ENCODE results near the gene RHBDF1.
"Not testable (repeated sequence)": the region's sequence is repeated elsewhere in the genome, so short reads cannot be mapped to it uniquely, and the experiment has no call there.

Gene RHBDF1

GRCh38 chr16:33154-33876 is 39.1 kb downstream of the RHBDF1 start:
- H3K27ac ChIP-seq (ENCODE audit: low read depth, low read length); H3K27me3 ChIP-seq (ENCODE audit: control insufficient read depth, insufficient read depth, low read length); H3K9me3 ChIP-seq (ENCODE audit: control insufficient read depth, insufficient read depth, low read depth, low read length); H3K4me3 ChIP-seq (ENCODE audit: low read depth, low read length); H3K4me1 ChIP-seq (ENCODE audit: control insufficient read depth, insufficient read depth, low read length); H3K9ac ChIP-seq (ENCODE audit: low read length): not testable (repeated sequence)
- H3K36me3 ChIP-seq (ENCODE audit: control insufficient read depth, insufficient read depth, low read length), result peaks cover 24% of the 10 kb centered on the region

- H3K27ac ChIP-seq (ENCODE audit: low read depth, low read length); H3K4me1 ChIP-seq (ENCODE audit: control insufficient read depth, insufficient read depth, low read length); H3K36me3 ChIP-seq (ENCODE audit: control insufficient read depth, insufficient read depth, low read length); H3K9me3 ChIP-seq (ENCODE audit: control insufficient read depth, insufficient read depth, low read depth, low read length); H3K9ac ChIP-seq (ENCODE audit: low read length); H3K4me3 ChIP-seq (ENCODE audit: low read depth, low read length); H3K27me3 ChIP-seq (ENCODE audit: control insufficient read depth, insufficient read depth, low read length): not testable (repeated sequence)
Measured at GRCh38 chr16:30627-31026, 41.8 kb downstream of the RHBDF1 start.

- H3K4me1 ChIP-seq (ENCODE audit: control insufficient read depth, insufficient read depth, low read length); H3K9ac ChIP-seq (ENCODE audit: low read length); H3K27me3 ChIP-seq (ENCODE audit: control insufficient read depth, insufficient read depth, low read length); H3K27ac ChIP-seq (ENCODE audit: low read depth, low read length); H3K9me3 ChIP-seq (ENCODE audit: control insufficient read depth, insufficient read depth, low read depth, low read length); H3K36me3 ChIP-seq (ENCODE audit: control insufficient read depth, insufficient read depth, low read length); H3K4me3 ChIP-seq (ENCODE audit: low read depth, low read length): not testable (repeated sequence)
Measured at GRCh38 chr16:25926-26348, 46.5 kb downstream of the RHBDF1 start.

- not testable (repeated sequence) for H3K9me3 ChIP-seq (ENCODE audit: control insufficient read depth, insufficient read depth, low read depth, low read length); H3K27ac ChIP-seq (ENCODE audit: low read depth, low read length)
Measured at GRCh38 chr16:24151-24550, 48.3 kb downstream of the RHBDF1 start.

GRCh38 chr16:20886-21285 is 51.5 kb downstream of the RHBDF1 start:
- H3K4me1 ChIP-seq (ENCODE audit: control insufficient read depth, insufficient read depth, low read length); H3K9me3 ChIP-seq (ENCODE audit: control insufficient read depth, insufficient read depth, low read depth, low read length); H3K27me3 ChIP-seq (ENCODE audit: control insufficient read depth, insufficient read depth, low read length): not testable (repeated sequence)

More at GRCh38 chr16:24151-24550, 48.3 kb downstream of the RHBDF1 start:
- H3K36me3 ChIP-seq (ENCODE audit: control insufficient read depth, insufficient read depth, low read length); H3K27me3 ChIP-seq (ENCODE audit: control insufficient read depth, insufficient read depth, low read length); H3K9ac ChIP-seq (ENCODE audit: low read length); H3K4me1 ChIP-seq (ENCODE audit: control insufficient read depth, insufficient read depth, low read length); H3K4me3 ChIP-seq (ENCODE audit: low read depth, low read length): not testable (repeated sequence)

GRCh38 chr16:17062-17765 is 55.2 kb downstream of the RHBDF1 start:
- H3K27me3 ChIP-seq (ENCODE audit: control insufficient read depth, insufficient read depth, low read length); H3K9me3 ChIP-seq (ENCODE audit: control insufficient read depth, insufficient read depth, low read depth, low read length); H3K27ac ChIP-seq (ENCODE audit: low read depth, low read length); H3K4me3 ChIP-seq (ENCODE audit: low read depth, low read length); H3K36me3 ChIP-seq (ENCODE audit: control insufficient read depth, insufficient read depth, low read length); H3K9ac ChIP-seq (ENCODE audit: low read length); H3K4me1 ChIP-seq (ENCODE audit: control insufficient read depth, insufficient read depth, low read length): not testable (repeated sequence)

More at GRCh38 chr16:20886-21285, 51.5 kb downstream of the RHBDF1 start:
- H3K27ac ChIP-seq (ENCODE audit: low read depth, low read length); H3K36me3 ChIP-seq (ENCODE audit: control insufficient read depth, insufficient read depth, low read length); H3K9ac ChIP-seq (ENCODE audit: low read length); H3K4me3 ChIP-seq (ENCODE audit: low read depth, low read length): not testable (repeated sequence)

- H3K9ac ChIP-seq (ENCODE audit: low read length); H3K27ac ChIP-seq (ENCODE audit: low read depth, low read length); H3K4me1 ChIP-seq (ENCODE audit: control insufficient read depth, insufficient read depth, low read length); H3K4me3 ChIP-seq (ENCODE audit: low read depth, low read length); H3K27me3 ChIP-seq (ENCODE audit: control insufficient read depth, insufficient read depth, low read length); H3K36me3 ChIP-seq (ENCODE audit: control insufficient read depth, insufficient read depth, low read length); H3K9me3 ChIP-seq (ENCODE audit: control insufficient read depth, insufficient read depth, low read depth, low read length): not testable (repeated sequence)
Measured at GRCh38 chr16:10772-11171, 61.7 kb downstream of the RHBDF1 start.

- Histone ChIP-seq H3K9ac (ENCODE audit: low read length) (no peak overlapping the region), H3K36me3 (ENCODE audit: control insufficient read depth, insufficient read depth, low read length) (no peaks in the 10 kb centered on the region), H3K27ac (ENCODE audit: low read depth, low read length) (no peak overlapping the region), H3K27me3 (ENCODE audit: control insufficient read depth, insufficient read depth, low read length) (no peaks in the 10 kb centered on the region), H3K4me3 (ENCODE audit: low read depth, low read length) (peak overlapping the region; percentile 37; the same call in 1 of the 2 replicates), H3K4me1 (ENCODE audit: control insufficient read depth, insufficient read depth, low read length) (no peaks in the 10 kb centered on the region), H3K9me3 (ENCODE audit: control insufficient read depth, insufficient read depth, low read depth, low read length) (peaks cover 8% of the 10 kb centered on the region)
Measured at GRCh38 chr16:9903-10665, 62.3 kb downstream of the RHBDF1 start.
